Hepatic stellate cell (primary cell): ENCODE measurements around the gene PTPRD.

Experiments used
- DNase-seq: peaks from one replicate; pipeline ENCODE4 v3.0.0; 2011; ENCODE audit warnings: low spot score

PTPRD gene

DNA sequence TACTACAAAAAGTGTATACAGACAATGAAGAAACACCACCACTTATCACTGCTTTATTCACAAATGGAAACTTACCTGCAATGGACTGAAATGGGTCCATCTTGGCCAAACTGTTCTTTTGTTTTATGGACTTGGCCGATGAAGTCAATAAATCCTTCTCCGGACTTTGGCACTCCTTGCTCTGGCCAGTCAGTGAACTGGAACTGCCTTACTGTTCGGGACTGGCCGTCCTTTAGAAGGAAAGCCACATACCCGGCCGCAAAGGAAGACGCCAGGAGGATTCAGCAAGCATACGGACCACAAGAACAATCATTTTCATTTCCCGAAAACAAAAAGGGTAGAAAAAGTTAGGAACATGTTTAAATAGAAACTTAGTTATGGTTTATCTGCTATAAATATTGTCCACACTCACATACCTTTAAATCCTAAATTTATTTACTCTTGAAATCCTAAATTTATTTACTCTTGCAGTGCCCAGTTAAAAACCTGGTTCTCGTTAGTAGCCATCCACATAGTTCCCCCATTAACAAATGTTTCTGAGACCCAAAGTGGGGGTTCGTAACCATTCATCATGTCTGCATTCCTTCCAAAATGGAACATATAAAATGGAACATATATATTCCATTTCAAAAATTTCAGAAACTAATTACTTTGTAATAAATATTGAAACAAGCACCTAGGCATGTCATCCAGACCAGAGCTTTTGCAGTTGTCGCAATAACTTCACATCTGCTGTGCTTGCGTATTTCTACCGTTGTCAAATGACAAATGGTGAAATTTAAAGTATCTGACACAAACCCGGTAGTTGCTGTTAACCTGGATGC lies 2281.1 kb downstream of the PTPRD start:
- DNase-seq: no peak

DNA sequence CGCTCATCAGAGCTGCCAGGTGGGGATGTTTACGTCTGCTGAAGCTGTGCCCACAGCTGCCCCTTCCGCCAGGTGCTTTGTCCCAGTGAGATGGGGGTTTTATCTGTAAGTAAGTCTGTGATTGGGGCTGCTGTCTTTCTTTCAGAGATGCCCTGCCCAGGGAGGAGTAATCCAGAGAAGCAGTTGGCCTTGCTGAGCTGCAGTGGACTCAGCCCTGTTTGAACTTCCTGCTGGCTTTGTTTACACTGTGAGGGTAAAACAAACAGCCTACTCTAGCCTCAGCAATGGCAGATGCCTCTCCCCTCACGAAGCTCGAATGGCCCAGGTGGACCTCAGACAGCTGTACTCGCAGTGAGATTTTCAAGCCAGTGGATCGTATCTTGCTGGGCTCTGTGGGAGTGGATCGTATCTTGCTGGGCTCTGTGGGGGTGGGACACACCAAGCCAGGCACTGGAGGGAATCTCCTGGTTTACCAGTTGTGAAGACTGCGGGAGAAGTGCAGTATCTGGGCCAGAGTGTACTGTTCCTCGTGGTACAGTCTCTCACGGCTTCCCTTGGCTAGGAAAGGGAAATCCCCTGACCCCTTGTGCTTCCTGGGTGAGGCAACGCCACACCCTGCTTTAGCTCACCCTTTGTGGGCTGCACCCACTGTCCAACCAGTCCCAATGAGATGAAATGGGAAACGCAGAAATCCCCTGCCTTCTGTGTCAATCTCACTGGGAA lies 2283.1 kb downstream of the PTPRD start:
- no peak for DNase-seq

GRCh38 chr9:8315211-8315610 lies 2297.6 kb downstream of the PTPRD start:
- DNase-seq: no peak

- no peak for DNase-seq
Measured at GRCh38 chr9:8309258-8309657, 2303.5 kb downstream of the PTPRD start.

- no peak for DNase-seq
Measured at GRCh38 chr9:8304720-8305119, 2308.1 kb downstream of the PTPRD start.

GRCh38 chr9:8301296-8301695 lies 2311.5 kb downstream of the PTPRD start:
- DNase-seq: no peak

- no peak for DNase-seq
Measured at GRCh38 chr9:8297047-8297446, 2315.8 kb downstream of the PTPRD start.

- DNase-seq: no peak
Measured at GRCh38 chr9:8292657-8293056, 2320.1 kb downstream of the PTPRD start.

DNA sequence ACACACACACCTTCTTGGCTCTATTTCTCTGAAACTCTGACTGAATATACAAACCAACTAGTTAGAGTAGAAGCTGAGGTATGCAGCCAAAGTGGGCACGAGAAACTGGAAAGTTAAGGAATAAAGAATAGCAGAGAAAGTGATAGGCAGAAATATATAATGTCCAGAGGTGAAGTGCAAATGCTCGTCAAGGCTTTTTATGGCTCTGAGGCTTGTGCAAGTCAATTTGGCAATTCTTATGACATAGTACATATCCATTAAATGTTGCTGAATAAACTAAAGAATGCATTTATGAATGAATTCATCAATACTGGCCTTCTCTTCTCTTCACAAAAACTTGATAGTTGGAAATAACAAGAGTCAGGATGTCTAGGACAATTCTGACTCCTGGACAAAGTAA lies 2323.1 kb downstream of the PTPRD start:
- DNase-seq: no peak

GRCh38 chr9:8287970-8288369 lies 2324.8 kb downstream of the PTPRD start:
- no peak for DNase-seq

GRCh38 chr9:8287501-8287900 lies 2325.3 kb downstream of the PTPRD start:
- DNase-seq: no peak

DNA sequence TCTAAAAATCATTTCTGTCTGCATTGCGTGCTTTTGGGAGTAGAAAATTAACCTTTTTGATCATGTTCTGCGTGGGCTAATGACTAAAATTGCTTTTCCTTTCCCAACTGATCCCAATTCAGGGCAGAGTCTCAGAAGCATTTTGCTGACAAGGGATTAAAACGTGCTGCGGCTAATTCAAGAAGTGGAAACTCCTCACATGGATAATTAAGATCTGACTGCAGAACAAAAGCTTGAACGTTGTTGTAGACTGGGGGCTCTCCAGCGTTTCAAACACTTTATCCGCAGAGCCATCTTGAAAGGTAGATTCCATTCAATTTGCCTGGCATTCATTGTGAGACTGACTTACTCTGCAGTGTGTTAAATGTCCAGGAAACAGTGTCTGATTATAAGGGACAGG lies 2327.9 kb downstream of the PTPRD start:
- no peak for DNase-seq

- DNase-seq: no peak
Measured at GRCh38 chr9:8282535-8282934, 2330.3 kb downstream of the PTPRD start.

DNA sequence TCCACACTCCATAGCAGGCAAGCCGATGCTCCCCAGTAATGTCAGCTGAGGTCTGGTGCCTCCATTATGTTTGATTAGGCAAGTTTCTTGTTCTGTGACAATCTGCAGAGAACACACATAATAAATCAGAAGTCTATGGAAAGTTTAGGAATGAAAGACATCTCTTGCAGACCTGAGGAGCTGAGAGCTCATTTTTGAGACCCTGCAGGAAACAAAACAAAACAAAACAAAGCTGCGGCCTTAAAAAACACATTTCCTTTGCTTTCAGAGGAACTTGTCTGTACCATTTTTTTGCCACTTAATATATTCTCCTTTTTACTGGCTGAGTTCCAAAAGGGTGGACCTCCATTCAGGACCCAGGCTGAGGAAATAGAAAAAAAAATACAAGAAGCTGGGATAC lies 2332.0 kb downstream of the PTPRD start:
- DNase-seq: no peak

GRCh38 chr9:8278048-8278447 lies 2334.8 kb downstream of the PTPRD start:
- DNase-seq: no peak

DNA sequence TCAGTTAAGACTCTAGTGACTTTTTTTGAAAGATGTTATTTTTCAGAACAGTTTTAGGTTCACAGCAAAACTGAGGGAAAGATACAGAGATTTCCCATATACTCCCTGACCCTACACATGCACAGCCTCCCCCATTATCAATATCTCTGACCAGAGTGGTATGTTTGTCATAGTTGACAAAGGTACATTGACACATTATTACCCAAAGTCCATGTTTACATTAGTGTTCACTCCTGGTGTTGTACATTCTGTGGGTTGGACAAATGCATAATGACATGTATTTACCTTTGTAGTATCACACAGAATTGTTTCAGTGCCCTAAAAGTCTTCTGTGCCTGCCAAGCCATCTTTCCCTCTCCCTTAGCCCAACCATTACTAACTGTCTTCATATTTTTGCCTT lies 2342.6 kb downstream of the PTPRD start:
- no peak for DNase-seq

DNA sequence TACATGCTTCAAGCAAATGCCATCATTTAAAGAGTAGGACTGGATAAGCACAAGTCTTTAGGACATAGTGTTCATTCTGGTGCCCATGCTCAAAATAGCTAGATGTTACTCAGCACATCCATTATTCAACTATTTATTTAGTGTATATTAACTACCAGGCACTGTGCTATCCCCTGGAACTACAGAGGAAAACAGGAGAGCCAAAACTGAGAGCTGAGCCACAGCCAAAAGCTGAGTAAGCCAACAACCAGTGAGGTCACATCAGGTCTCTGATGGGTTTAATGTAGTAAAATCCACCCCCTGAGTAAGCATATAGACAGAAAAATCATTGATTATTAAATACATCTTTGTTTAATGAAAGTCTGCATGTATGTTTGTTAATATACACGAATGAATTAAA lies 2343.9 kb downstream of the PTPRD start:
- no peak for DNase-seq

DNA sequence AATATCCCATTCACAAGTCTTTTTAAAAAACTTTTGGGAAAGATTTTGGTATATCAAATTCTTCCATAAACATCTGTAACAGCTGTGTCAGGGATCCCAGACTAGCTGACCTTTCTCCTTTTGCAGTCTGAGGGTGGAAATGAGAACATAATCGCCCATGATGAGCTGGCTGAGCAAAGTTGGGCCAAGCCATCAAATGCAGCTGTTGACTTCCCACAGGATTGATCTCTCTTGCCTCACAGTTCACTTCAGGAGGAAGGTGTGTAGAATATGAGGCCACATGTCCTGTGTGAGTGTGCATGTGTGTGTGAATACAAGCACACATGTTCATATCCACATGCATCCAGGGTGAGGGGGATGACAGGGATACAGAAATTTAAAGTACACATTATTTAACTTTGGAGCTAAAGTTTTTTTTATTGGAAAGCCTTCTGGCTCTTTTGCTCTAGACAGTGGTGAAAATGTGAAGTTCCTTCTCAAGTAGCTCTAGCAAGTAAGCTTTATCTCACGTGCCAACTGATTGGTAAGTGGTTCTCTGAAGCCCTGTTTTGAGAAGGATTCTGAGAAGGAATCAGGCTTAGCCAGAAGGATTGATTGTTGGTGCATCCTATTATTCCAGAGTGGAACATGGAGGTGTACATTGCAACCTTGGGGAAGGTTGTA lies 2344.5 kb downstream of the PTPRD start:
- DNase-seq: no peak

GRCh38 chr9:8267636-8268035 lies 2345.2 kb downstream of the PTPRD start:
- no peak for DNase-seq

GRCh38 chr9:8266861-8267260 lies 2345.9 kb downstream of the PTPRD start:
- no peak for DNase-seq

- no peak for DNase-seq
Measured at GRCh38 chr9:8265281-8265680, 2347.5 kb downstream of the PTPRD start.
